Nephron progenitor cell (in vitro differentiated cells): Measurements from ENCODE around the gene CAMK1.
A peak's percentile ranks its signal among the peaks of the same experiment; 100 is the strongest.

Experiments used
- DNase-seq: peaks from one replicate; pipeline ENCODE4 v3.0.0; 2021
- H3K27ac Mint-ChIP-seq: 2 replicates; pipeline ENCODE4 v1.8.0; 2021; ENCODE audit warnings: mild to moderate bottlenecking, moderate library complexity, mixed read lengths
- H3K27me3 Mint-ChIP-seq: 2 replicates; pipeline ENCODE4 v1.8.0; 2021; ENCODE audit warnings: mild to moderate bottlenecking, low read depth, mixed read lengths; ENCODE audit not compliant: poor library complexity
- H3K36me3 Mint-ChIP-seq: 2 replicates; pipeline ENCODE4 v1.8.0; 2021; ENCODE audit warnings: low read depth, mixed read lengths
- H3K4me1 Mint-ChIP-seq: 2 replicates; pipeline ENCODE4 v1.8.0; 2021; ENCODE audit warnings: mixed read lengths
- H3K4me3 Mint-ChIP-seq: 2 replicates; pipeline ENCODE4 v1.8.0; 2021; ENCODE audit warnings: mild to moderate bottlenecking, moderate library complexity, mixed read lengths
- H3K9me3 Mint-ChIP-seq: 2 replicates; pipeline ENCODE4 v1.8.0; 2021; ENCODE audit warnings: mild to moderate bottlenecking, moderate library complexity, mixed read lengths
- CTCF ChIP-seq: fragments of 200-600 bp; sonication (generic); IDR thresholded peaks from 2 replicates; pipeline ENCODE4 v1.5.0; 2021; ENCODE audit warnings: antibody characterized with exemption

The CAMK1 gene

GRCh38 chr3:9797196-9797945 is 27.6 kb upstream of the CAMK1 start:
- H3K36me3 Mint-ChIP-seq: peaks cover 50% of the 10 kb centered on the region
- TF ChIP-seq CTCF: no peak
- no peaks in the 10 kb centered on the region for H3K27me3 Mint-ChIP-seq
- no peak overlapping the region for H3K4me3 Mint-ChIP-seq
- no peaks in the 10 kb centered on the region for H3K9me3 Mint-ChIP-seq
- no peak for DNase-seq
- peaks cover 18% of the 10 kb centered on the region for H3K4me1 Mint-ChIP-seq
- H3K27ac Mint-ChIP-seq: no peak overlapping the region

- Mint-ChIP-seq H3K27me3 (no peaks in the 10 kb centered on the region), H3K4me1 (peaks cover 26% of the 10 kb centered on the region), H3K36me3 (peaks cover 41% of the 10 kb centered on the region), H3K27ac (peak overlapping the region; percentile 89), H3K9me3 (no peaks in the 10 kb centered on the region), H3K4me3 (peak overlapping the region; percentile 72)
- DNase-seq: no peak
- no peak for TF ChIP-seq CTCF
Observed at GRCh38 chr3:9795207-9795606, 25.5 kb upstream of the CAMK1 start.

- Mint-ChIP-seq H3K27ac (peak overlapping the region; percentile 3), H3K27me3 (no peaks in the 10 kb centered on the region), H3K36me3 (peaks cover 41% of the 10 kb centered on the region), H3K4me1 (peaks cover 26% of the 10 kb centered on the region), H3K9me3 (no peaks in the 10 kb centered on the region), H3K4me3 (peak overlapping the region; percentile 98)
- DNase-seq: no peak
- TF ChIP-seq CTCF: no peak
Observed at GRCh38 chr3:9794400-9794799, 24.7 kb upstream of the CAMK1 start.

- Mint-ChIP-seq H3K4me3 (peak overlapping the region; percentile 98), H3K27me3 (no peaks in the 10 kb centered on the region), H3K27ac (peak overlapping the region; percentile 100), H3K36me3 (peaks cover 46% of the 10 kb centered on the region), H3K4me1 (peaks cover 26% of the 10 kb centered on the region), H3K9me3 (no peaks in the 10 kb centered on the region)
- no peak for DNase-seq
- no peak for TF ChIP-seq CTCF
Observed at GRCh38 chr3:9793161-9793781, 23.5 kb upstream of the CAMK1 start.

GRCh38 chr3:9792405-9793160 is 22.8 kb upstream of the CAMK1 start, which contains the start of the genes ARPC4 and TADA3:
TSS of gene ARPC4 (plus strand) at chr3:9793082. CDS start at chr3:9793122, 40 bp downstream.
TSS of gene TADA3 (minus strand) at chr3:9792473. CDS start at chr3:9791466, 1,007 bp downstream.
- peaks cover 44% of the 10 kb centered on the region for H3K36me3 Mint-ChIP-seq
- peak within 1 kb of the TSS; percentile 98 for H3K4me3 Mint-ChIP-seq
- DNase-seq: peak; percentile 90
- no peaks in the 10 kb centered on the region for H3K9me3 Mint-ChIP-seq
- peaks cover 26% of the 10 kb centered on the region for H3K4me1 Mint-ChIP-seq
- TF ChIP-seq CTCF: no peak
- H3K27me3 Mint-ChIP-seq: no peaks in the 10 kb centered on the region
- H3K27ac Mint-ChIP-seq: peak within 1 kb of the TSS; percentile 100
